ENCODE data around the gene ZFPM1. TPM values are rescaled to one million over a fixed set of nuclear protein-coding genes. Genes with fewer than 3 reads are reported as not detected.

Gene ZFPM1
- total and polyA plus RNA-seq, 7 donors, result 0.43 to 2.9 (median 2.3) TPM

- Histone ChIP-seq H3K27me3 (ENCODE audit: insufficient read depth in 3 of 3, low read length in 2 of 3) (no peaks in the 10 kb centered on the region), H3K4me3 (no peak overlapping the region), H3K4me1 (no peaks in the 10 kb centered on the region), H3K36me3 (ENCODE audit: insufficient read depth in 1 of 2, low read depth in 1 of 2) (no peaks in the 10 kb centered on the region), H3K27ac (no peak overlapping the region), H3K9me3 (no peaks in the 10 kb centered on the region)
- intact Hi-C loops (cut with DNase I), result no loop called here
- TF ChIP-seq CTCF (IDR thresholded peaks at IDR 0.05), result no peak
- ATAC-seq, result no peak
- WGBS, 3 donors, result 85 to 97% (median 97%) methylated on average over 15 of the region's 15 CpGs
- DNase-seq, result no peak
Observed at GRCh38 chr16:88495268-88495772, 42.2 kb downstream of the ZFPM1 start.

GRCh38 chr16:88497561-88498462 is 44.7 kb downstream of the ZFPM1 start:
- Histone ChIP-seq H3K9me3 (no peaks in the 10 kb centered on the region), H3K27ac (no peak overlapping the region)
- DNase-seq, result no peak

GRCh38 chr16:88498576-88499208 is 45.6 kb downstream of the ZFPM1 start:
- ATAC-seq (no peak), DNase-seq (no peak)
- 85 to 93% (median 87%) methylated on average over 23 to 27 of the region's 27 CpGs for WGBS, 3 donors
- Histone ChIP-seq H3K27me3 (ENCODE audit: insufficient read depth in 3 of 3, low read length in 2 of 3) (no peaks in the 10 kb centered on the region), H3K36me3 (ENCODE audit: insufficient read depth in 1 of 2, low read depth in 1 of 2) (no peaks in the 10 kb centered on the region), H3K4me1 (no peaks in the 10 kb centered on the region), H3K9me3 (no peaks in the 10 kb centered on the region), H3K4me3 (no peak overlapping the region), H3K27ac (no peak overlapping the region)
- intact Hi-C loops (cut with DNase I), result no loop called here
- TF ChIP-seq CTCF (IDR thresholded peaks at IDR 0.05), result no peak

More at GRCh38 chr16:88497561-88498462, 44.7 kb downstream of the ZFPM1 start:
- intact Hi-C loops (cut with DNase I), result no loop called here
- Histone ChIP-seq H3K27me3 (ENCODE audit: insufficient read depth in 3 of 3, low read length in 2 of 3) (no peaks in the 10 kb centered on the region), H3K4me3 (no peak overlapping the region), H3K4me1 (no peaks in the 10 kb centered on the region), H3K36me3 (ENCODE audit: insufficient read depth in 1 of 2, low read depth in 1 of 2) (no peaks in the 10 kb centered on the region)
- ATAC-seq, result no peak
- WGBS, 3 donors, result 74 to 77% (median 76%) methylated on average over 43 to 46 of the region's 46 CpGs
- TF ChIP-seq CTCF (IDR thresholded peaks at IDR 0.05), result no peak

- Histone ChIP-seq H3K4me3 (no peak overlapping the region), H3K4me1 (no peaks in the 10 kb centered on the region), H3K27me3 (ENCODE audit: insufficient read depth in 3 of 3, low read length in 2 of 3) (no peaks in the 10 kb centered on the region), H3K9me3 (no peaks in the 10 kb centered on the region), H3K27ac (no peak overlapping the region), H3K36me3 (ENCODE audit: insufficient read depth in 1 of 2, low read depth in 1 of 2) (no peaks in the 10 kb centered on the region)
- intact Hi-C loops (cut with DNase I), result no loop called here
- ATAC-seq (no peak), DNase-seq (no peak)
- TF ChIP-seq CTCF (IDR thresholded peaks at IDR 0.05), result no peak
- WGBS, 3 donors, result 69 to 89% (median 71%) methylated on average over 15 to 19 of the region's 19 CpGs
Observed at GRCh38 chr16:88499292-88499691, 46.2 kb downstream of the ZFPM1 start.
